HG03025 (cell line): ENCODE results near the gene SELENOW.
"Not testable (repeated sequence)": the region's sequence is repeated elsewhere in the genome, so short reads cannot be mapped to it uniquely, and the experiment has no call there.

Source experiments
- ATAC-seq: cut with Tn5 transposase; IDR thresholded peaks from one replicate; pipeline ENCODE4 v1.9.1; 2021; ENCODE audit warnings: mild to moderate bottlenecking, moderate library complexity; ENCODE audit not compliant: unreplicated experiment, low FRiP score

The SELENOW gene

GRCh38 chr19:47756627-47756929 lies 21.9 kb upstream of the SELENOW start:
- no peak for ATAC-seq

DNA sequence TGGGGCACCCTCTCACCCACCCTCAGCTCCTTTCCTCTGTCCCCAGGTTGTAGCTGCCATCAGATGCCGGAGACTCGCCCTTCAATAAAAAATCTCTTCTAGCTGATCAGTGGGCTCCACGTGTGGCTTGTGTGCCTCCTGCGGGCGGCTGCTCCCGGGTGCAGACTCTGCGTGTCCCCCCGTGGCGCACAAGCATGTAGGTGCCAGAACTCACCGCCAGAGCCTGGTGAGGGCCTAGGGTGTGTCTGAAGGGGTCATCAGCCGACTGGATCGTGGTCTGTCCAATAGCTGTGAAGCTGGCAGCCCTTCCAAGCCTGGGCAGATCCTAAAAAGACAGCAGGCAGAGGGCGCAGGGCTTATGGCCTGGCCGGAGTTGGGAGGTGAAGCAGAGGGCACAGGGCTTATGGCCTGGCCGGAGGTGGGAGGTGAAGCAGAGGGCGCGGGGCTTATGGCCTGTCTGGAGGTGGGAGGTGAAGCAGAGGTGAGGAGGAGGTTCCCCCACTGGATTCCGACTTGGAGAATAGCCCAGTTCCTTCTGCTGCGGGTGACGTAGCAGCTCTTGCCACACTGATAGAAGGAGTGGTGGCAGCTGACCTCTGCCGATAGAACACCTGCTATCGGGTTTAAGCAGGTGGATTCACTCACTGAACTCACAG lies 21.4 kb upstream of the SELENOW start:
- no peak for ATAC-seq

GRCh38 chr19:47757617-47758442 lies 20.7 kb upstream of the SELENOW start:
- no peak for ATAC-seq

- ATAC-seq: no peak
Observed at GRCh38 chr19:47758443-47758804, 20.1 kb upstream of the SELENOW start.

GRCh38 chr19:47760632-47760999 lies 17.9 kb upstream of the SELENOW start:
- ATAC-seq: no peak

- ATAC-seq: no peak
Observed at GRCh38 chr19:47761566-47761965, 16.9 kb upstream of the SELENOW start.

GRCh38 chr19:47762151-47762550 lies 16.4 kb upstream of the SELENOW start:
- ATAC-seq: no peak

- ATAC-seq: no peak
Observed at GRCh38 chr19:47762615-47763308, 15.7 kb upstream of the SELENOW start.

GRCh38 chr19:47764705-47765104 lies 13.8 kb upstream of the SELENOW start:
- ATAC-seq: not testable (repeated sequence)

DNA sequence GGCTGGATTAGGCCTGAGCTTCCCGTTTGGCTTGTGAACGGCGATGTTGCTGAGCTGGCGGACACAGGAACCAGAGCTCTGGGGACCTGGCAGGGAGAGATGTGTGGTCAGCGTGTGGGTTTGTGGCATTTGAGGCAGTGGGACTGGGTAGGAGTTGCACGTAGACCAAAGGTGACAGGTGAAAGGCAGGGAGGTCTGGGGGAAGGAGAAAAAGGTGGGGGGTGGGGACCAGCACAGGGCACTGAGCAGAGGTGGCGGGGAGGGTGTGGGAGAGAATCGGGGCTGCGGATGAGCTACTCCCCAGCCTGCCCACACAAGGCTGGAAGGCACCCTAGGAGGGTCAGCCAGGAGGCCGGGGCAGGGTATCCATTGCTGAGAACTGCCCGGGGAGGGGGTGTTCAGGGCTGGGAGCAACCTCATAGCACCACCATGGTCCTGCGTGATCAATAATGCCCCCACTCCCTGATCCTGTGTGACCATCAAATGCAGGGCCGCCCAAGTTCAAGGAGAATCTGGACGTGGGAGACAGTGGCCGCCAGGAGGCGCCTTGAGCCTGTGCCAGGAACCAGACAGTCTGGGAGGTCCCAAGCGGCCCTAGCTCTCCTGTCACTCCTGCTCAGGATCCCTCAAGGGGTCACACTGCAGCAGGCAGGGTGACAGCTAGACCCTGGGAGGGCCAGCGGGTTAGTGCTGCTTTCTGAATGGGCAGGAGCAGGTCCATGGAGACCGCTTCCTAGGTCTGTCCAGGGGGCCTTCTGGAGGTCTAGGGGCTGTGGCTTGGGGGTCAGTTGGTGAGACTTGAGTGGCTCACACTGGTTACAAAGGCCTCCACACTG lies 12.8 kb upstream of the SELENOW start:
- no peak for ATAC-seq

DNA sequence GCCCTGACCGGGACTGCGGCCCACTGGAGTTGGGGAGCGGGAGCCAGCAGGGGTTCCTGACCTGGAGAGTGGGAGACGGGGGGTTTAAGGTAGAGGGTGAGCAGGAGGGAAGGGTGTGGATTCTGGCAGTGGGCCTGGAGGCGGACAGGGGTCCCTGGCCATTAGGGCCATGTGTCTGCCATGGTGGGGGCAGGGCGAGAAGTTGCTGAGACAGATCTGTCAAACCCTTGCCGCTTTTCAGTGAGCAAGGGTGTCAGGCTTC lies 12.2 kb upstream of the SELENOW start:
- no peak for ATAC-seq

GRCh38 chr19:47766670-47767069 lies 11.8 kb upstream of the SELENOW start:
- ATAC-seq: no peak

- no peak for ATAC-seq
Observed at GRCh38 chr19:47767349-47767748, 11.2 kb upstream of the SELENOW start.

GRCh38 chr19:47768604-47769003 lies 9.9 kb upstream of the SELENOW start:
- no peak for ATAC-seq

DNA sequence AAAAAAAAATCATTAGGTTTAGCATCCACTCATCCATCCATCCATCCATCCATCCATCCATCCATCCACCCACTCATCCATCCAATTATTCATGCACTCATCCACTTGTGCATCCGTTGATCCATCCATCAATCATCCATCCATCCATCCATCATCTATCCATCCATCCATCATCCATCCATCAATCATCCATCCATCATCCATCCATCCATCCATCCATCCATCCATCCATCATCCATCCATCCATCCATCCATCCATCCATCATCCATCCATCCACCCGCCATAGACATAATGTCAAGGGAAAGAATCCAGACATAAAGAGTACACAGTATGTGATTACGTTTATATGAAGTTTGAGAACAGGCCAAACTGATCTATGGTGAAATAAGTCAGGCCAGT lies 9.0 kb upstream of the SELENOW start:
- ATAC-seq: no peak

GRCh38 chr19:47771291-47771690 lies 7.2 kb upstream of the SELENOW start:
- not testable (repeated sequence) for ATAC-seq

GRCh38 chr19:47776568-47776967 lies 1.9 kb upstream of the SELENOW start:
- no peak for ATAC-seq

GRCh38 chr19:47777245-47778048 lies 1.1 kb upstream of the SELENOW start:
- ATAC-seq: not testable (repeated sequence)

DNA sequence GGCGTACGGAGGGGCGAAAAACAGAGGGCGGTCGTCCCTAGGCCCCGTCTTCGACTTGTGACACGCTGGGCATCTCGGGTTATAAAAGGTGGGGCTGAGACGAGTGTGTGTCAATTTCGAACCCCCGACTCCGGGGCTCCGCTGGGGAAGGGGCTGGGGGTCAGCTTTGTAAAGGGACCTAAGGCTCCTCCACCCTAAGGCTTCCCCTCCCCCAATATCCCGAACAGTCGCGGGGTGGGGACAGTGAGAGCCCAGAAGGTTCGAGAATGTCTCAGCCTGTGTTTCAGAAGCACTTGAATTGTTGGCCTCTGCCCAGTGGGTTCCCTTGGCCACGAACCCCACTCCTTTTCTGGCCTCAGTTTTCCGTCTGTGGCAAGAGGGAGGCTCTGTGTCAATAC lies 450 bp downstream of the SELENOW start:
- no peak for ATAC-seq

DNA sequence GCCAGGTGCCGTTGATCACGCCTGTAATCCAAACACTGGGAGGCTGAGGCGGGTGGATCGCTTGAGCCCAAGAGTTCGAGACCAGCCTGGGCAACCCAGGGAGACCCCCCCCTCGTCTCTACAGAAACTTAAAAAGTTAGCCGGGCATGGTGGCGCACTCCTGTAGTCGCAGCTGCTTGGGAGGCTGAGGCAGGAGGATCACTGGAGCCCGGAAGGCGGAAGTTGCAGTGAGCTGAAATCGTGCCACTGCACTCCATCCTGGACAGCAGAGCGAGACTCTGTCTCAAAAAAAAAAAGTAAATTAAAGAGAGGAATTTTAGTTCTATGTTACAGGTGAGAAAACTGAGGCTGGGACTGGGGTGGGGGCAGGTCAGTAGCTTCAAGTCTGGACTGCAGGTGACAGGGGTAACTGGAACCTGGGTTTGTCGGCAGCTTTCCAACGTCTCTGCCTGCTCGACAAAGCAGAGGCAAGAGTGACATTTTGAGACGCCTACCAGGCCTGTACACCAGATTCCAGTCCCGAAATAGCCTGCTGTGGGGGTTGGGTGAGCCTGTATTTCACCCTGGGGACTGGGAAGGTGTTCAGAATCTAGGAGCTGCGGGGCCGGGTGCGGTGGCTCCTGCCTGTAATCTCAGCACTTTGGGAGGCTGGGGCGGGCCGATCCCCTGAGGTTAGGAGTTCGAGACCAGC lies 1.2 kb downstream of the SELENOW start:
- no peak for ATAC-seq
